ENCODE measurements around the gene NMRK1.

DNA sequence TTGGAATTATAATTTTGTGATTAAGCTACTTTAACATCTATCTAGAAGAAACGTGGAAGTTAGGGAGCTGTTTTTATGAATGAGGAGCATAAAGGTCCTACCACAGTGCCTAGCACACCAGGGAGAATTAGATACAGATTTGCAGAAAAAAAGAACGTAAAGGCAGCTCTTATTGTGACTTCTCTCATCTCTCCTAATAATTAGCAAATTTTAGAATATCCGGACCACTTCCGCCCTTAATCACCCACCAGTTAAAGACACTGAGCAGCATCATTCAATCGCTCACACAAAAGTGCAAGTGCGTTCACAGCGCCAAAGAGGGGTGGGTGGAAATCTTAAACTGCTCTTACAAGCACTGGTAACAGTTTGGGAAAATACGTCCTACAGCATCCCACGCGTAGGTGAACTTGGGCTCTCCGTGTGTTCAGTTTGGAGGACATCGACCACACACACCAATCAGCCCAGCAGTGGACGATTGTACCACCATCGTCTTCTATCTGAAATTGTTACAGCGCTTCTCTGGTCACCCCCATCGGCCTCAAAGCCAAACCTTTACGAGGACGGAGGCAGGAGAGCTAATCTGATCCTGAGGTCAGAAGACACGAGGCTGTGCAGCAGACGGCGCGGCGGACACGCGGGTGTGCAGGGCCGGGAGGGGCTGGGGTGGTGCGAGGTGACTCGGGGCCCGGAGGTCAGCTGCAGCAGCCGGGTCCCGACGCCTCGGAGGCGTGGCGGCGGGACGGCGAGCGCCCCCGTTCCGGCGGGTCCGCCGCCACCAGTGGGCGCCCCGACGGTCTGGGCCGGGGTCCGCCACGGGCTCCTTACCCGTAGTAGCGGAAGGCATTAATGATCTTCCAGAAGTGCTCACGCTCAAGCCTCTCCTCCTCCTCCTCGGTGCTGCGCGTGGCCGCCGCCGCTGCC lies 60.5 kb downstream of the NMRK1 start:
- TF ChIP-seq, protein P1, sequence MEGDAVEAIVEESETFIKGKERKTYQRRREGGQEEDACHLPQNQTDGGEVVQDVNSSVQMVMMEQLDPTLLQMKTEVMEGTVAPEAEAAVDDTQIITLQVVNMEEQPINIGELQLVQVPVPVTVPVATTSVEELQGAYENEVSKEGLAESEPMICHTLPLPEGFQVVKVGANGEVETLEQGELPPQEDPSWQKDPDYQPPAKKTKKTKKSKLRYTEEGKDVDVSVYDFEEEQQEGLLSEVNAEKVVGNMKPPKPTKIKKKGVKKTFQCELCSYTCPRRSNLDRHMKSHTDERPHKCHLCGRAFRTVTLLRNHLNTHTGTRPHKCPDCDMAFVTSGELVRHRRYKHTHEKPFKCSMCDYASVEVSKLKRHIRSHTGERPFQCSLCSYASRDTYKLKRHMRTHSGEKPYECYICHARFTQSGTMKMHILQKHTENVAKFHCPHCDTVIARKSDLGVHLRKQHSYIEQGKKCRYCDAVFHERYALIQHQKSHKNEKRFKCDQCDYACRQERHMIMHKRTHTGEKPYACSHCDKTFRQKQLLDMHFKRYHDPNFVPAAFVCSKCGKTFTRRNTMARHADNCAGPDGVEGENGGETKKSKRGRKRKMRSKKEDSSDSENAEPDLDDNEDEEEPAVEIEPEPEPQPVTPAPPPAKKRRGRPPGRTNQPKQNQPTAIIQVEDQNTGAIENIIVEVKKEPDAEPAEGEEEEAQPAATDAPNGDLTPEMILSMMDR (IDR thresholded peaks at IDR 0.05) = peak in 1 of 4 experiments; percentile 5
- TF ChIP-seq POLR2AphosphoS5 (IDR thresholded peaks at IDR 0.05) = no peak
- TF ChIP-seq POLR2A (IDR thresholded peaks at IDR 0.05) = no peak

Measured in prostate gland (tissue), 2 donors.